ENCODE measurements around the gene SMIM30. TPM values are rescaled to one million over a fixed set of nuclear protein-coding genes. Genes with fewer than 3 reads are reported as not detected.
"Not testable (repeated sequence)": the region's sequence is repeated elsewhere in the genome, so short reads cannot be mapped to it uniquely, and the experiment has no call there.

Gene SMIM30
- total RNA-seq, 1 experiment from 2014 or later: 47.9 TPM

GRCh38 chr7:113120647-113121046, 2.3 kb upstream of the SMIM30 start:
- peaks cover 12% of the 10 kb centered on the region for H3K4me1 Mint-ChIP-seq
- CTCF ChIA-PET: no interaction called here
- no peak overlapping the region for H3K27ac Mint-ChIP-seq
- POLR2A ChIA-PET: no interaction called here
- peaks cover 26% of the 10 kb centered on the region for H3K27me3 Mint-ChIP-seq (ENCODE audit: low read depth)
- peaks cover 10% of the 10 kb centered on the region for H3K36me3 Mint-ChIP-seq
- TF ChIP-seq FOXP1 (CRISPR knock-in tag; IDR thresholded peaks at IDR 0.05; ENCODE audit: borderline replicate concordance): no peak
- no peak overlapping the region for H3K4me3 Mint-ChIP-seq
- H3K9me3 Mint-ChIP-seq: no peaks in the 10 kb centered on the region
- DNase-seq (ENCODE audit: low spot score) (no peak), ATAC-seq (no peak)

- Mint-ChIP-seq H3K9me3 (no peaks in the 10 kb centered on the region), H3K27ac (no peak overlapping the region), H3K36me3 (peaks cover 15% of the 10 kb centered on the region), H3K27me3 (ENCODE audit: low read depth) (peaks cover 26% of the 10 kb centered on the region), H3K4me3 (peak overlapping the region; percentile 93), H3K4me1 (peaks cover 12% of the 10 kb centered on the region)
- TF ChIP-seq, protein P1, sequence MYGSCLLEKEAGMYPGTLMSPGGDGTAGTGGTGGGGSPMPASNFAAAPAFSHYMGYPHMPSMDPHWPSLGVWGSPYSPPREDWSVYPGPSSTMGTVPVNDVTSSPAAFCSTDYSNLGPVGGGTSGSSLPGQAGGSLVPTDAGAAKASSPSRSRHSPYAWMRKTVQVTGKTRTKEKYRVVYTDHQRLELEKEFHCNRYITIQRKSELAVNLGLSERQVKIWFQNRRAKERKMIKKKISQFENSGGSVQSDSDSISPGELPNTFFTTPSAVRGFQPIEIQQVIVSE (CRISPR knock-in tag; IDR thresholded peaks at IDR 0.05; ENCODE audit: borderline replicate concordance): no peak
- TF ChIP-seq ZNF138 (CRISPR knock-in tag; conservative IDR thresholded peaks at IDR 0.05) (no peak), NFE2L1 (CRISPR knock-in tag; IDR thresholded peaks at IDR 0.05) (no peak), NFYB (CRISPR knock-in tag; conservative IDR thresholded peaks at IDR 0.05; ENCODE audit: low read depth) (no peak)
- TF ChIP-seq, protein P2, sequence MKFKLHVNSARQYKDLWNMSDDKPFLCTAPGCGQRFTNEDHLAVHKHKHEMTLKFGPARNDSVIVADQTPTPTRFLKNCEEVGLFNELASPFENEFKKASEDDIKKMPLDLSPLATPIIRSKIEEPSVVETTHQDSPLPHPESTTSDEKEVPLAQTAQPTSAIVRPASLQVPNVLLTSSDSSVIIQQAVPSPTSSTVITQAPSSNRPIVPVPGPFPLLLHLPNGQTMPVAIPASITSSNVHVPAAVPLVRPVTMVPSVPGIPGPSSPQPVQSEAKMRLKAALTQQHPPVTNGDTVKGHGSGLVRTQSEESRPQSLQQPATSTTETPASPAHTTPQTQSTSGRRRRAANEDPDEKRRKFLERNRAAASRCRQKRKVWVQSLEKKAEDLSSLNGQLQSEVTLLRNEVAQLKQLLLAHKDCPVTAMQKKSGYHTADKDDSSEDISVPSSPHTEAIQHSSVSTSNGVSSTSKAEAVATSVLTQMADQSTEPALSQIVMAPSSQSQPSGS (CRISPR knock-in tag; IDR thresholded peaks at IDR 0.05; ENCODE audit: borderline replicate concordance, low read depth): no peak
- TF ChIP-seq, protein P3, sequence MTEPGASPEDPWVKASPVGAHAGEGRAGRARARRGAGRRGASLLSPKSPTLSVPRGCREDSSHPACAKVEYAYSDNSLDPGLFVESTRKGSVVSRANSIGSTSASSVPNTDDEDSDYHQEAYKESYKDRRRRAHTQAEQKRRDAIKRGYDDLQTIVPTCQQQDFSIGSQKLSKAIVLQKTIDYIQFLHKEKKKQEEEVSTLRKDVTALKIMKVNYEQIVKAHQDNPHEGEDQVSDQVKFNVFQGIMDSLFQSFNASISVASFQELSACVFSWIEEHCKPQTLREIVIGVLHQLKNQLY (CRISPR knock-in tag; IDR thresholded peaks at IDR 0.05): no peak
- TF ChIP-seq, protein P4, sequence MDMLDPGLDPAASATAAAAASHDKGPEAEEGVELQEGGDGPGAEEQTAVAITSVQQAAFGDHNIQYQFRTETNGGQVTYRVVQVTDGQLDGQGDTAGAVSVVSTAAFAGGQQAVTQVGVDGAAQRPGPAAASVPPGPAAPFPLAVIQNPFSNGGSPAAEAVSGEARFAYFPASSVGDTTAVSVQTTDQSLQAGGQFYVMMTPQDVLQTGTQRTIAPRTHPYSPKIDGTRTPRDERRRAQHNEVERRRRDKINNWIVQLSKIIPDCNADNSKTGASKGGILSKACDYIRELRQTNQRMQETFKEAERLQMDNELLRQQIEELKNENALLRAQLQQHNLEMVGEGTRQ (CRISPR knock-in tag; IDR thresholded peaks at IDR 0.05): no peak
- no peak for ATAC-seq
- DNase-seq (ENCODE audit: low spot score): no peak
- POLR2A ChIA-PET: no interaction called here
- CTCF ChIA-PET: no interaction called here
Observed at GRCh38 chr7:113119429-113119828, 1.1 kb upstream of the SMIM30 start.

- CTCF ChIA-PET; POLR2A ChIA-PET; H3K9me3 Mint-ChIP-seq; ATAC-seq; DNase-seq (ENCODE audit: low spot score): not testable (repeated sequence)
- Mint-ChIP-seq H3K4me1 (peaks cover 12% of the 10 kb centered on the region), H3K27me3 (ENCODE audit: low read depth) (peaks cover 24% of the 10 kb centered on the region), H3K4me3 (peak overlapping the region; percentile 93), H3K27ac (peak overlapping the region; percentile 78), H3K36me3 (peaks cover 21% of the 10 kb centered on the region)
Observed at GRCh38 chr7:113117374-113117774, 980 bp downstream of the SMIM30 start.

DNA sequence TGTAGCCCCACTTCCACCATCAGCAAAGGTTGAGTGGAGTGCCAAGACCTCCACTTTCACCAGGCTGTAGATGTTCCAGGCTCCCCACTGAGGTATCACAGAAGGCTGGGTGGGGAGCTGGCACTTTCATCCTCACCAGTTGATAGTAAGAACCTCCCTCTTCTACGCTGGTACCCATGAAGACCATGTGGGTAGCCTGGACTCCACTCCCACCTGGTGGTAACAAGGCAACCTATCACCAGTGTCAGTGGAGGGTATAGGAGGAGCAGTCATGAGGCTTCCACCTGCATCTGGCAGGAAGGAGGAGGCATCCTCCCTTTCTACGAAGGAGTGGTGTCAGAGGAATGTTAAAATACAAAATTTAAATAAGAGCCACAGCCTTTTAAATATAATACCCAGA, 4.4 kb downstream of the SMIM30 start:
- POLR2A ChIA-PET: no interaction called here
- Mint-ChIP-seq H3K4me1 (peaks cover 12% of the 10 kb centered on the region), H3K9me3 (no peaks in the 10 kb centered on the region), H3K4me3 (no peak overlapping the region), H3K27ac (no peak overlapping the region), H3K36me3 (peaks cover 21% of the 10 kb centered on the region), H3K27me3 (ENCODE audit: low read depth) (peaks cover 5% of the 10 kb centered on the region)
- CTCF ChIA-PET: interaction anchor here (0.5 to 1.4 kb wide), 5 partner anchors 27 to 599 kb away, joined by 3 to 9 read pairs (median 3); partner anchors contain the start of gene GPR85
- ATAC-seq: peak; percentile 63
- DNase-seq (ENCODE audit: low spot score): peak; percentile 12
- TF ChIP-seq SOX15 (CRISPR knock-in tag; IDR thresholded peaks at IDR 0.05) (no peak), JUN (CRISPR knock-in tag; IDR thresholded peaks at IDR 0.05) (no peak), EMX1 (CRISPR knock-in tag; IDR thresholded peaks at IDR 0.05) (no peak), FOXJ3 (CRISPR knock-in tag; IDR thresholded peaks at IDR 0.05; ENCODE audit: borderline replicate concordance) (no peak), TEAD1 (CRISPR knock-in tag; IDR thresholded peaks at IDR 0.05) (no peak), ZBTB21 (CRISPR knock-in tag; IDR thresholded peaks at IDR 0.05; ENCODE audit: borderline replicate concordance) (no peak), NR3C1 (CRISPR knock-in tag; conservative IDR thresholded peaks at IDR 0.05; ENCODE audit: low read depth) (no peak), JAZF1 (CRISPR knock-in tag; IDR thresholded peaks at IDR 0.05) (no peak), ZNF512 (CRISPR knock-in tag; IDR thresholded peaks at IDR 0.05; ENCODE audit: borderline replicate concordance) (no peak), GTF2I (CRISPR knock-in tag; conservative IDR thresholded peaks at IDR 0.05) (no peak), STAT6 (CRISPR knock-in tag; conservative IDR thresholded peaks at IDR 0.05; ENCODE audit: low read depth) (no peak)
- TF ChIP-seq, protein P3 (CRISPR knock-in tag; IDR thresholded peaks at IDR 0.05): no peak
- TF ChIP-seq, protein P5, sequence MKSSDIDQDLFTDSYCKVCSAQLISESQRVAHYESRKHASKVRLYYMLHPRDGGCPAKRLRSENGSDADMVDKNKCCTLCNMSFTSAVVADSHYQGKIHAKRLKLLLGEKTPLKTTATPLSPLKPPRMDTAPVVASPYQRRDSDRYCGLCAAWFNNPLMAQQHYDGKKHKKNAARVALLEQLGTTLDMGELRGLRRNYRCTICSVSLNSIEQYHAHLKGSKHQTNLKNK (CRISPR knock-in tag; IDR thresholded peaks at IDR 0.05): no peak
